OCI-LY7 (cell line): ENCODE measurements around the gene ADGRD1. TPM values are rescaled to one million over a fixed set of nuclear protein-coding genes. Genes with fewer than 3 reads are reported as not detected.

Experiments
- BruUV-seq: library from RNA; stranded (reverse); fragments of 400-500 nt; replicated peaks from 2 replicates; lab custom pipeline; 2021; lab: Mats Ljungman, UMichigan
- CTCF ChIA-PET: fragments of 300-600 bp; sonication (Branson Sonifier 250); formaldehyde crosslinking; loops from one replicate; lab custom pipeline; 2022; ENCODE audit warnings: antibody characterized with exemption; ENCODE audit not compliant: unreplicated experiment; lab: Charles Lee
- POLR2A ChIA-PET: fragments of 300-600 bp; sonication (Branson Sonifier 250); formaldehyde crosslinking; loops from one replicate; lab custom pipeline; 2022; ENCODE audit warnings: antibody characterized with exemption; lab: Charles Lee
- DNase-seq: peaks from one replicate; pipeline ENCODE4 v3.0.0-alpha.2; 2015; ENCODE audit warnings: low spot score
- H2AFZ ChIP-seq: fragments of 200-600 bp; sonication (generic), shearing (Covaris generic); 2 replicates; pipeline ENCODE4 v1.6.1; 2014; ENCODE audit warnings: mild to moderate bottlenecking, antibody characterized with exemption, low read length, moderate library complexity
- H3K27ac ChIP-seq: fragments of 200-600 bp; sonication (generic); 2 replicates; pipeline ENCODE4 v1.5.1; 2014; ENCODE audit warnings: mixed run types, low read depth, mild to moderate bottlenecking, moderate library complexity, low read length, inconsistent platforms; ENCODE audit not compliant: poor library complexity, severe bottlenecking
- H3K36me3 ChIP-seq: fragments of 200-600 bp; sonication (generic); 2 replicates; pipeline ENCODE4 v1.6.1; 2014; ENCODE audit warnings: mild to moderate bottlenecking, antibody characterized with exemption, low read length, moderate library complexity, mixed read lengths; ENCODE audit not compliant: insufficient read depth
- H3K4me1 ChIP-seq: fragments of 200-600 bp; sonication (generic); 2 replicates; pipeline ENCODE4 v1.5.1; 2014; ENCODE audit warnings: mild to moderate bottlenecking, low read length; ENCODE audit not compliant: insufficient read depth, poor library complexity, severe bottlenecking
- H3K4me2 ChIP-seq: fragments of 200-600 bp; sonication (generic); 2 replicates; pipeline ENCODE4 v1.6.1; 2014; ENCODE audit warnings: mild to moderate bottlenecking, low read length
- H3K4me3 ChIP-seq: fragments of 200-600 bp; sonication (generic); 2 replicates; pipeline ENCODE4 v1.5.1; 2014; ENCODE audit warnings: mild to moderate bottlenecking, low read depth, low read length; ENCODE audit not compliant: poor library complexity, severe bottlenecking
- H3K79me2 ChIP-seq: fragments of 200-600 bp; sonication (generic); 2 replicates; pipeline ENCODE4 v1.6.1; 2016; ENCODE audit warnings: low read depth, mild to moderate bottlenecking, low read length, moderate library complexity, mixed read lengths; ENCODE audit not compliant: insufficient read depth
- H3K9me2 ChIP-seq: fragments of 200-600 bp; sonication (generic); 2 replicates; pipeline ENCODE4 v1.6.1; 2016; ENCODE audit warnings: mild to moderate bottlenecking, low read length, mixed read lengths; ENCODE audit not compliant: insufficient read depth
- H3K9me3 ChIP-seq: fragments of 200-600 bp; sonication (generic); 2 replicates; pipeline ENCODE4 v1.6.1; 2014; ENCODE audit warnings: mild to moderate bottlenecking, mixed run types, low read length, mixed read lengths
- H4K20me1 ChIP-seq: fragments of 200-600 bp; sonication (generic); 2 replicates; pipeline ENCODE4 v1.6.1; 2014; ENCODE audit warnings: mild to moderate bottlenecking, antibody characterized with exemption, low read length, moderate library complexity, mixed read lengths; ENCODE audit not compliant: insufficient read depth
- CTCF ChIP-seq: fragments of 200-600 bp; sonication (generic); conservative IDR thresholded peaks from 2 replicates; pipeline ENCODE4 v1.5.1; 2014; ENCODE audit warnings: mild to moderate bottlenecking, antibody characterized with exemption, low read length, moderate library complexity, mixed read lengths
- EZH2phosphoT487 ChIP-seq: fragments of 200-600 bp; sonication (generic); IDR thresholded peaks from 2 replicates; pipeline ENCODE4 v1.6.1; 2018; ENCODE audit warnings: low read depth, borderline replicate concordance, mild to moderate bottlenecking, mixed run types, antibody characterized with exemption, low read length, moderate library complexity, mixed read lengths
- intact Hi-C: fragments of 100-400 bp; cut with micrococcal nuclease; formaldehyde crosslinking; loops from one replicate; pipeline ENCODE4 v1.10.0; 2022; ENCODE audit not compliant: unreplicated experiment
- total RNA-seq, 2 experiments: library from RNA; depleted of rRNA in 1 of 2; stranded (reverse); fragments of >200 nt in 1 of 2; shearing (Covaris generic) in 1 of 2; gene quantifications; 2 replicates each; pipeline ENCODE4 v1.2.3, GENCODE V29; 2014 to 2022

Gene ADGRD1
- total RNA-seq, 2 experiments from 2014 or later, result 1.0 to 1.7 TPM

- H3K27ac ChIP-seq, result no peak overlapping the region
- no peaks in the 10 kb centered on the region for H3K9me3 ChIP-seq
- H3K9me2 ChIP-seq, result no peaks in the 10 kb centered on the region
- H3K4me3 ChIP-seq, result no peak overlapping the region
- no peak for DNase-seq
- CTCF ChIA-PET, result no interaction called here
- no TSS peak for BruUV-seq
- no peak overlapping the region for H3K4me2 ChIP-seq
- no peaks in the 10 kb centered on the region for H3K79me2 ChIP-seq
- H4K20me1 ChIP-seq, result no peaks in the 10 kb centered on the region
- H3K36me3 ChIP-seq, result no peaks in the 10 kb centered on the region
- POLR2A ChIA-PET, result interaction anchor here (0.6 kb wide), 1 partner anchor 15 kb away, joined by 3 read pairs; no protein-coding TSS in a partner anchor
- TF ChIP-seq CTCF (no peak), EZH2phosphoT487 (no peak)
- no peak overlapping the region for H2AFZ ChIP-seq
- H3K4me1 ChIP-seq, result peaks cover 11% of the 10 kb centered on the region
- intact Hi-C loops, result no loop called here
These were observed 96.9 kb downstream of the ADGRD1 start for GRCh38 chr12:131050463-131051154.

GRCh38 chr12:131051155-131051473 lies 97.4 kb downstream of the ADGRD1 start:
- no peak for TF ChIP-seq CTCF
- no peak for TF ChIP-seq EZH2phosphoT487
- H3K79me2 ChIP-seq, result no peaks in the 10 kb centered on the region
- no peaks in the 10 kb centered on the region for H3K36me3 ChIP-seq
- no TSS peak for BruUV-seq
- H3K9me2 ChIP-seq, result no peaks in the 10 kb centered on the region
- intact Hi-C loops, result no loop called here
- no peak overlapping the region for H3K4me2 ChIP-seq
- no peaks in the 10 kb centered on the region for H4K20me1 ChIP-seq
- ChIA-PET POLR2A (no interaction called here), CTCF (no interaction called here)
- no peak for DNase-seq
- peaks cover 11% of the 10 kb centered on the region for H3K4me1 ChIP-seq
- no peak overlapping the region for H3K4me3 ChIP-seq
- H3K27ac ChIP-seq, result no peak overlapping the region
- no peaks in the 10 kb centered on the region for H3K9me3 ChIP-seq
- H2AFZ ChIP-seq, result no peak overlapping the region

- intact Hi-C loops, result no loop called here
- Histone ChIP-seq H3K4me2 (no peak overlapping the region), H3K4me1 (peaks cover 10% of the 10 kb centered on the region), H3K9me2 (no peaks in the 10 kb centered on the region), H4K20me1 (no peaks in the 10 kb centered on the region), H3K27ac (no peak overlapping the region), H3K4me3 (no peak overlapping the region), H3K9me3 (no peaks in the 10 kb centered on the region), H3K36me3 (no peaks in the 10 kb centered on the region), H3K79me2 (no peaks in the 10 kb centered on the region), H2AFZ (no peak overlapping the region)
- DNase-seq, result no peak
- BruUV-seq, result no TSS peak
- TF ChIP-seq CTCF (no peak), EZH2phosphoT487 (no peak)
- ChIA-PET CTCF (no interaction called here), POLR2A (interaction anchor here (1.0 kb wide), 1 partner anchor 34 kb away, joined by 3 read pairs; no protein-coding TSS in a partner anchor)
These were observed 98.5 kb downstream of the ADGRD1 start for GRCh38 chr12:131052063-131052781.
